Keratinocyte (primary cell): ENCODE measurements around the gene TTC39B. TPM values are rescaled to one million over a fixed set of nuclear protein-coding genes. Genes with fewer than 3 reads are reported as not detected.
"Not testable (repeated sequence)": the region's sequence is repeated elsewhere in the genome, so short reads cannot be mapped to it uniquely, and the experiment has no call there.

Experiments used
- DNase-seq: peaks from one replicate; pipeline ENCODE4 v3.0.0-alpha.2; 2011; ENCODE audit warnings: low read depth, missing footprints, low spot score
- FAIRE-seq: peaks from 2 replicates; lab custom pipeline; 2011; peaks lifted over from hg19 to GRCh38; lab: Jason Lieb, UNC
- H2AFZ ChIP-seq: 2 replicates; pipeline ENCODE4 v1.6.0; 2012; ENCODE audit warnings: low read length, control low read depth, inconsistent platforms; ENCODE audit not compliant: control insufficient read depth
- H3K27ac ChIP-seq: 2 replicates; pipeline ENCODE4 v1.5.1; 2011; ENCODE audit warnings: low read length; ENCODE audit not compliant: control insufficient read depth, insufficient read depth
- H3K27me3 ChIP-seq: 3 replicates; pipeline ENCODE4 v1.6.0; 2011; ENCODE audit warnings: low read length; ENCODE audit not compliant: control insufficient read depth, insufficient read depth; ENCODE audit errors: extremely low read depth
- H3K36me3 ChIP-seq, 2 experiments: 2 replicates in 1 of 2; 3 replicates in 1 of 2; pipeline ENCODE4 v1.5.1; 2011; ENCODE audit warnings: low read length in 2 of 2, mild to moderate bottlenecking in 1 of 2; ENCODE audit not compliant: control insufficient read depth in 2 of 2, insufficient read depth in 2 of 2; ENCODE audit errors: extremely low read depth in 1 of 2
- H3K4me1 ChIP-seq: 3 replicates; pipeline ENCODE4 v1.5.1; 2011; ENCODE audit warnings: low read length; ENCODE audit not compliant: control insufficient read depth, insufficient read depth; ENCODE audit errors: extremely low read depth
- H3K4me2 ChIP-seq: 3 replicates; pipeline ENCODE4 v1.6.0; 2011; ENCODE audit warnings: low read depth, low read length; ENCODE audit not compliant: control insufficient read depth, insufficient read depth; ENCODE audit errors: extremely low read depth
- H3K4me3 ChIP-seq, 3 experiments: fragments of 200-600 bp in 1 of 3; sonication (generic) in 1 of 3; 2 replicates in 2 of 3; 3 replicates in 1 of 3; pipeline ENCODE4 v1.5.1; 2011 to 2016; ENCODE audit warnings: low read length in 3 of 3, mild to moderate bottlenecking in 3 of 3, control low read depth in 2 of 3, inconsistent platforms in 1 of 3, low read depth in 1 of 3, mixed read lengths in 1 of 3, mixed run types in 1 of 3, moderate library complexity in 1 of 3; ENCODE audit not compliant: control insufficient read depth in 2 of 3, insufficient read depth in 2 of 3; ENCODE audit errors: extremely low read depth in 1 of 3
- H3K79me2 ChIP-seq: 2 replicates; pipeline ENCODE4 v1.6.0; 2012; ENCODE audit warnings: low read length; ENCODE audit not compliant: control insufficient read depth, insufficient read depth
- H3K9ac ChIP-seq: 3 replicates; pipeline ENCODE4 v1.6.0; 2011; ENCODE audit warnings: low read length; ENCODE audit not compliant: control insufficient read depth, insufficient read depth; ENCODE audit errors: extremely low read depth
- H3K9me1 ChIP-seq: 3 replicates; pipeline ENCODE4 v1.6.0; 2011; ENCODE audit warnings: low read length; ENCODE audit not compliant: control insufficient read depth, insufficient read depth; ENCODE audit errors: extremely low read depth
- H3K9me3 ChIP-seq: 2 replicates; pipeline ENCODE4 v1.5.1; 2012; ENCODE audit warnings: low read depth, low read length; ENCODE audit not compliant: control insufficient read depth
- H4K20me1 ChIP-seq: 3 replicates; pipeline ENCODE4 v1.6.0; 2011; ENCODE audit warnings: low read length; ENCODE audit not compliant: control insufficient read depth, insufficient read depth; ENCODE audit errors: extremely low read depth
- EZH2 ChIP-seq: IDR thresholded peaks from one replicate; pipeline ENCODE4 v1.6.1; 2012; ENCODE audit warnings: inconsistent platforms, mild to moderate bottlenecking, low read length, moderate library complexity
- dilution Hi-C: fragments of 300-500 bp; cut with MboI; formaldehyde crosslinking; loops from one replicate; pipeline ENCODE4 v1.7.0; 2020; ENCODE audit warnings: low sequenced_read_pairs; ENCODE audit not compliant: extremely low pct_ligation_motif_present
- polyA plus RNA-seq, 5 experiments: library from polyadenylated mRNA; depleted of rRNA in 3 of 5; stranded (reverse) in 3 of 5; stranded (forward) in 1 of 5; unstranded in 1 of 5; fragments of >200 nt; gene quantifications; 1 replicate in 1 of 5; 2 replicates in 3 of 5; 3 replicates in 1 of 5; pipeline versions ENCODE4 v1.2.1 to v1.2.3, GENCODE V29; 2011 to 2012; ENCODE audit warnings: missing spikeins in 2 of 5, low read depth in 1 of 5, low replicate concordance in 1 of 5
- TF ChIP-seq, protein P1 (sequence below), 3 experiments: IDR thresholded peaks in 1 of 3; conservative IDR thresholded peaks in 1 of 3; optimal IDR thresholded peaks in 1 of 3; 2 replicates in 2 of 3; 3 replicates in 1 of 3; pipeline versions ENCODE3 to v1.5.1; 2011; ENCODE audit warnings: low read length in 3 of 3, mild to moderate bottlenecking in 3 of 3, moderate library complexity in 2 of 3, control low read depth in 1 of 3, inconsistent platforms in 1 of 3; ENCODE audit not compliant: insufficient read depth in 2 of 3; ENCODE audit errors: extremely low read depth in 1 of 3

The TTC39B gene
- polyA plus RNA-seq, 1 donor (not counting 4 experiments of a cell fraction or from before 2014, with no cell fraction given), result 9.7 TPM

GRCh38 chr9:15238646-15239045 lies 68.4 kb downstream of the TTC39B start:
- H3K4me2 ChIP-seq, result no peak overlapping the region
- no peak overlapping the region for H3K4me3 ChIP-seq
- no peak overlapping the region for H3K27ac ChIP-seq
- H3K36me3 ChIP-seq, result no peaks in the 10 kb centered on the region
- TF ChIP-seq EZH2, result no peak
- TF ChIP-seq, protein P1, sequence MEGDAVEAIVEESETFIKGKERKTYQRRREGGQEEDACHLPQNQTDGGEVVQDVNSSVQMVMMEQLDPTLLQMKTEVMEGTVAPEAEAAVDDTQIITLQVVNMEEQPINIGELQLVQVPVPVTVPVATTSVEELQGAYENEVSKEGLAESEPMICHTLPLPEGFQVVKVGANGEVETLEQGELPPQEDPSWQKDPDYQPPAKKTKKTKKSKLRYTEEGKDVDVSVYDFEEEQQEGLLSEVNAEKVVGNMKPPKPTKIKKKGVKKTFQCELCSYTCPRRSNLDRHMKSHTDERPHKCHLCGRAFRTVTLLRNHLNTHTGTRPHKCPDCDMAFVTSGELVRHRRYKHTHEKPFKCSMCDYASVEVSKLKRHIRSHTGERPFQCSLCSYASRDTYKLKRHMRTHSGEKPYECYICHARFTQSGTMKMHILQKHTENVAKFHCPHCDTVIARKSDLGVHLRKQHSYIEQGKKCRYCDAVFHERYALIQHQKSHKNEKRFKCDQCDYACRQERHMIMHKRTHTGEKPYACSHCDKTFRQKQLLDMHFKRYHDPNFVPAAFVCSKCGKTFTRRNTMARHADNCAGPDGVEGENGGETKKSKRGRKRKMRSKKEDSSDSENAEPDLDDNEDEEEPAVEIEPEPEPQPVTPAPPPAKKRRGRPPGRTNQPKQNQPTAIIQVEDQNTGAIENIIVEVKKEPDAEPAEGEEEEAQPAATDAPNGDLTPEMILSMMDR (optimal IDR thresholded peaks at IDR 0.05 in 1 of 3, IDR thresholded peaks at IDR 0.05 in 1 of 3, conservative IDR thresholded peaks at IDR 0.05 in 1 of 3; ENCODE audit: extremely low read depth in 1 of 3, insufficient read depth in 2 of 3, low read length in 3 of 3), result no peak
- no peaks in the 10 kb centered on the region for H3K27me3 ChIP-seq
- H2AFZ ChIP-seq, result no peak overlapping the region
- no peaks in the 10 kb centered on the region for H3K9me1 ChIP-seq
- H3K9me3 ChIP-seq, result no peaks in the 10 kb centered on the region
- FAIRE-seq (no peak), DNase-seq (no peak)
- H3K79me2 ChIP-seq, result no peaks in the 10 kb centered on the region
- no peak overlapping the region for H3K9ac ChIP-seq
- dilution Hi-C loops, result no loop called here
- no peaks in the 10 kb centered on the region for H3K4me1 ChIP-seq
- no peaks in the 10 kb centered on the region for H4K20me1 ChIP-seq

GRCh38 chr9:15235658-15236057 lies 71.4 kb downstream of the TTC39B start:
- DNase-seq (no peak), FAIRE-seq (no peak)
- no peaks in the 10 kb centered on the region for H3K4me1 ChIP-seq
- H3K9me1 ChIP-seq, result no peaks in the 10 kb centered on the region
- no peak overlapping the region for H3K27ac ChIP-seq
- H3K4me2 ChIP-seq, result no peak overlapping the region
- no peaks in the 10 kb centered on the region for H3K79me2 ChIP-seq
- dilution Hi-C loops, result no loop called here
- TF ChIP-seq, protein P1 (optimal IDR thresholded peaks at IDR 0.05 in 1 of 3, IDR thresholded peaks at IDR 0.05 in 1 of 3, conservative IDR thresholded peaks at IDR 0.05 in 1 of 3; ENCODE audit: extremely low read depth in 1 of 3, insufficient read depth in 2 of 3, low read length in 3 of 3), result no peak
- no peak for TF ChIP-seq EZH2
- no peak overlapping the region for H3K9ac ChIP-seq
- H2AFZ ChIP-seq, result no peak overlapping the region
- H4K20me1 ChIP-seq, result no peaks in the 10 kb centered on the region
- no peaks in the 10 kb centered on the region for H3K36me3 ChIP-seq
- no peak overlapping the region for H3K4me3 ChIP-seq
- no peaks in the 10 kb centered on the region for H3K9me3 ChIP-seq
- no peaks in the 10 kb centered on the region for H3K27me3 ChIP-seq

- H3K4me1 ChIP-seq, H3K4me3 ChIP-seq, H3K9me1 ChIP-seq, DNase-seq, H3K27me3 ChIP-seq, H3K36me3 ChIP-seq, H3K9ac ChIP-seq, FAIRE-seq, H2AFZ ChIP-seq, H3K4me2 ChIP-seq, H4K20me1 ChIP-seq, dilution Hi-C loops, H3K27ac ChIP-seq, H3K9me3 ChIP-seq, H3K79me2 ChIP-seq: not testable (repeated sequence)
Measured at GRCh38 chr9:15233941-15234490, 73.0 kb downstream of the TTC39B start.

DNA sequence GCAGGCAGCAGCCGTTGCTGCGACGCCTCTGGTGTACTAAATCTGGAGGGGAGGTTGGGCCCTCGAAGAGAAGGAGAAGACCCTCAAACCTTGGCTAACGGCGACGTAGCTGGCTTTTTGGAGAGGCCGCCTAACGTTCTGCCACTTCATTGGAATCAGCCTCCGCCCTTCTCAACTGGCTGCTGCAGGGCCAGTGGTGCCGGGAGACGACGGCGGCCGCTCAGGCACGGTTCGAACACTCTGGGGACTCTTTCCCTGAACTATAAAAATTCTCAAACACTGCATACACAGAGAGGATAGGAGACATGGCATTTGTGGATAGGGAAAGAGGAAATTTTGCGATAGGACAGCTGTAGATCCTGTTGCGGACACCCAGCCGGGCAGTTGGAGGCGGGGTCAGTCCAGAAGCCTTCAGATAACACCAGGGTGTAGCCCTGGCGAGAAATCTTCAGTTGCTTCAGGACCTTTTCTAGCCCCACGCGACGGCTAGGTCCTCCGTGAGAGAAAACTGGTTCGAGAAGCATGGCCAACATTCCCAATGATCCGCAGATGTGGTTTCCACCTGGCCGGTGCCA lies 74.2 kb downstream of the TTC39B start:
- H3K36me3 ChIP-seq, H3K9me3 ChIP-seq, H3K4me2 ChIP-seq, H3K27me3 ChIP-seq, H4K20me1 ChIP-seq, FAIRE-seq, DNase-seq, dilution Hi-C loops, H3K27ac ChIP-seq, H3K4me3 ChIP-seq, H3K79me2 ChIP-seq, H2AFZ ChIP-seq, H3K9ac ChIP-seq, H3K9me1 ChIP-seq, H3K4me1 ChIP-seq: not testable (repeated sequence)
